DOHH2 (cell line): ENCODE measurements around the gene MYO9A.

ENCODE experiments used
- H3F3A ChIP-seq: fragments of 200-600 bp; sonication (generic), shearing (Covaris generic); 2 replicates; pipeline ENCODE4 v1.6.0; 2016; ENCODE audit warnings: antibody characterized with exemption, mild to moderate bottlenecking; ENCODE audit not compliant: control insufficient read depth, insufficient read depth
- H3K27ac ChIP-seq: fragments of 200-600 bp; sonication (generic); 2 replicates; pipeline ENCODE4 v1.5.1; 2014; ENCODE audit warnings: low read depth, mild to moderate bottlenecking, low read length, moderate library complexity
- H3K27me3 ChIP-seq: fragments of 200-600 bp; sonication (generic); 2 replicates; pipeline ENCODE4 v1.6.1; 2014; ENCODE audit warnings: mild to moderate bottlenecking, low read length, mixed read lengths; ENCODE audit not compliant: control insufficient read depth
- H3K36me3 ChIP-seq: fragments of 200-600 bp; sonication (generic); 2 replicates; pipeline ENCODE4 v1.6.1; 2014; ENCODE audit warnings: mild to moderate bottlenecking, low read length, moderate library complexity, mixed read lengths; ENCODE audit not compliant: control insufficient read depth
- H3K4me1 ChIP-seq: fragments of 200-600 bp; sonication (generic); 2 replicates; pipeline ENCODE4 v1.6.1; 2014; ENCODE audit warnings: mild to moderate bottlenecking, low read length, mixed read lengths; ENCODE audit not compliant: control insufficient read depth
- H3K4me2 ChIP-seq: fragments of 200-600 bp; sonication (generic); 2 replicates; pipeline ENCODE4 v1.6.0; 2014; ENCODE audit warnings: mild to moderate bottlenecking, low read length, moderate library complexity
- H3K4me3 ChIP-seq: fragments of 200-600 bp; sonication (generic); 2 replicates; pipeline ENCODE4 v1.5.1; 2014; ENCODE audit warnings: mild to moderate bottlenecking, low read length, mixed read lengths
- H3K79me2 ChIP-seq: fragments of 200-600 bp; sonication (generic); 2 replicates; pipeline ENCODE4 v1.6.1; 2014; ENCODE audit warnings: mild to moderate bottlenecking, low read length, mixed read lengths; ENCODE audit not compliant: control insufficient read depth
- H3K9me2 ChIP-seq: fragments of 200-600 bp; sonication (generic); replicated peaks from 2 replicates; pipeline ENCODE4 v1.6.1; 2014; ENCODE audit warnings: mild to moderate bottlenecking, low read length, mixed read lengths; ENCODE audit not compliant: control insufficient read depth
- H3K9me3 ChIP-seq: fragments of 200-600 bp; sonication (generic); 2 replicates; pipeline ENCODE4 v1.6.1; 2014; ENCODE audit warnings: antibody characterized with exemption, low read length, mixed read lengths; ENCODE audit not compliant: control insufficient read depth, insufficient read depth
- H4K20me1 ChIP-seq: fragments of 200-600 bp; sonication (generic); 2 replicates; pipeline ENCODE4 v1.6.0; 2014; ENCODE audit warnings: low read depth, mild to moderate bottlenecking, antibody characterized with exemption, low read length, moderate library complexity; ENCODE audit not compliant: control insufficient read depth, insufficient read depth
- CTCF ChIP-seq: fragments of 200-600 bp; sonication (generic); IDR thresholded peaks from one replicate; pipeline ENCODE4 v1.5.1; 2014; ENCODE audit warnings: antibody characterized with exemption, mild to moderate bottlenecking, low read depth, low read length; ENCODE audit not compliant: poor library complexity, severe bottlenecking
- EZH2phosphoT487 ChIP-seq: fragments of 200-600 bp; sonication (generic); IDR thresholded peaks from 2 replicates; pipeline ENCODE4 v1.6.1; 2017; ENCODE audit warnings: borderline replicate concordance, mild to moderate bottlenecking, antibody characterized with exemption, low read length, moderate library complexity, mixed read lengths

Gene MYO9A

GRCh38 chr15:71804226-71804625, 313.7 kb downstream of the MYO9A start:
- no peaks in the 10 kb centered on the region for H3K9me2 ChIP-seq
- no peaks in the 10 kb centered on the region for H3K36me3 ChIP-seq
- no peak overlapping the region for H3K4me3 ChIP-seq
- no peaks in the 10 kb centered on the region for H3F3A ChIP-seq
- no peak for TF ChIP-seq EZH2phosphoT487
- no peak for TF ChIP-seq CTCF
- 0 out of 2 replicates have a peak, but pooled peaks cover 6% of the 10 kb centered on the region for H3K4me1 ChIP-seq
- H3K27me3 ChIP-seq: no peaks in the 10 kb centered on the region
- H3K9me3 ChIP-seq: no peaks in the 10 kb centered on the region
- H3K4me2 ChIP-seq: no peak overlapping the region
- no peaks in the 10 kb centered on the region for H3K79me2 ChIP-seq
- no peaks in the 10 kb centered on the region for H4K20me1 ChIP-seq
- no peak overlapping the region for H3K27ac ChIP-seq

- Histone ChIP-seq H3K27ac (no peak overlapping the region), H3K9me2 (no peaks in the 10 kb centered on the region), H4K20me1 (no peaks in the 10 kb centered on the region), H3F3A (no peaks in the 10 kb centered on the region), H3K4me3 (no peak overlapping the region), H3K27me3 (no peaks in the 10 kb centered on the region), H3K9me3 (no peaks in the 10 kb centered on the region), H3K4me2 (no peak overlapping the region), H3K36me3 (no peaks in the 10 kb centered on the region), H3K4me1 (0 out of 2 replicates have a peak, but pooled peaks cover 6% of the 10 kb centered on the region), H3K79me2 (no peaks in the 10 kb centered on the region)
- no peak for TF ChIP-seq EZH2phosphoT487
- TF ChIP-seq CTCF: peak; percentile 56
These were observed 315.2 kb downstream of the MYO9A start for GRCh38 chr15:71802770-71803169.

- Histone ChIP-seq H3K4me1 (0 out of 2 replicates have a peak, but pooled peaks cover 3% of the 10 kb centered on the region), H3K9me2 (no peaks in the 10 kb centered on the region), H3K27ac (no peak overlapping the region), H3F3A (no peaks in the 10 kb centered on the region), H3K79me2 (no peaks in the 10 kb centered on the region), H4K20me1 (no peaks in the 10 kb centered on the region), H3K27me3 (no peaks in the 10 kb centered on the region), H3K9me3 (no peaks in the 10 kb centered on the region), H3K36me3 (no peaks in the 10 kb centered on the region), H3K4me2 (no peak overlapping the region), H3K4me3 (no peak overlapping the region)
- TF ChIP-seq CTCF: no peak
These were observed 315.9 kb downstream of the MYO9A start for GRCh38 chr15:71801935-71802655.
